Astrocyte (in vitro differentiated cells and primary cell): ENCODE measurements around the gene DOLPP1.
"Not testable (repeated sequence)": the region's sequence is repeated elsewhere in the genome, so short reads cannot be mapped to it uniquely, and the experiment has no call there.

Source experiments
- CTCF ChIP-seq: IDR thresholded peaks from 2 replicates; pipeline ENCODE4 v1.5.1; 2011; ENCODE audit warnings: low read depth, mild to moderate bottlenecking, inconsistent platforms, low read length, moderate library complexity; ENCODE audit not compliant: insufficient read depth
- EZH2 ChIP-seq: IDR thresholded peaks from 2 replicates; pipeline ENCODE4 v1.6.1; 2012; ENCODE audit warnings: mild to moderate bottlenecking, low read length, inconsistent platforms; ENCODE audit not compliant: insufficient read depth

- TF ChIP-seq CTCF, EZH2: not testable (repeated sequence)
These were observed 42.1 kb downstream of the DOLPP1 start for GRCh38 chr9:129122976-129123375.
